PFSK-1 (cell line): ENCODE results near the gene LDB2.

ENCODE experiments used
- SIN3A ChIP-seq: IDR thresholded peaks from 2 replicates; pipeline ENCODE4 v1.6.1; 2012; ENCODE audit warnings: mild to moderate bottlenecking, low read length, moderate library complexity, borderline replicate concordance; ENCODE audit not compliant: insufficient read depth
- TAF1 ChIP-seq: IDR thresholded peaks from 2 replicates; pipeline ENCODE4 v1.6.1; 2012; ENCODE audit warnings: low read length, control low read depth, borderline replicate concordance; ENCODE audit not compliant: insufficient read depth
- TF ChIP-seq, protein P1 (sequence below), 2 experiments: IDR thresholded peaks; 2 replicates each; pipeline versions ENCODE4 v1.6.1 to v1.8.0; 2011 to 2012; ENCODE audit warnings: low read depth in 2 of 2, low read length in 2 of 2, control low read depth in 1 of 2, inconsistent platforms in 1 of 2, mild to moderate bottlenecking in 1 of 2, moderate library complexity in 1 of 2; ENCODE audit not compliant: insufficient read depth in 1 of 2

DNA sequence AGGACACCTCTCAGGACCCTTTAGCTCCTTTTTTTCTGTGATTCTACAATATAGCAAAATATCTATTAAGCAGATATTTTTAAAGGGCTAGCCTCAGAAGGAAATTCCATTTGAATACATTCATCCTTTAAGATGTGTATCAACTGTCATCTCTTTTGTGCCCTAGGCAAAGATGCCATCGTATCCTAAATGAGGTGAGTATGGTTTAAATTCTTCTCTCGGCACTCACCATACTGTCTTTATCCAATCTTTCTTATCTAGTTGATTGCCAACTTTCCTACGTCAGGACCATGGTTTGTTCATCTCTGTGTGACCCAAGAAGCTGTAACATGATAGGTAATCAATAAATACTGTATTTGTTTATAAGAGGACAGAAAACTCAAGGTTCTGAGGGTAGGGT is 176.0 kb downstream of the LDB2 start:
- TF ChIP-seq, protein P1, sequence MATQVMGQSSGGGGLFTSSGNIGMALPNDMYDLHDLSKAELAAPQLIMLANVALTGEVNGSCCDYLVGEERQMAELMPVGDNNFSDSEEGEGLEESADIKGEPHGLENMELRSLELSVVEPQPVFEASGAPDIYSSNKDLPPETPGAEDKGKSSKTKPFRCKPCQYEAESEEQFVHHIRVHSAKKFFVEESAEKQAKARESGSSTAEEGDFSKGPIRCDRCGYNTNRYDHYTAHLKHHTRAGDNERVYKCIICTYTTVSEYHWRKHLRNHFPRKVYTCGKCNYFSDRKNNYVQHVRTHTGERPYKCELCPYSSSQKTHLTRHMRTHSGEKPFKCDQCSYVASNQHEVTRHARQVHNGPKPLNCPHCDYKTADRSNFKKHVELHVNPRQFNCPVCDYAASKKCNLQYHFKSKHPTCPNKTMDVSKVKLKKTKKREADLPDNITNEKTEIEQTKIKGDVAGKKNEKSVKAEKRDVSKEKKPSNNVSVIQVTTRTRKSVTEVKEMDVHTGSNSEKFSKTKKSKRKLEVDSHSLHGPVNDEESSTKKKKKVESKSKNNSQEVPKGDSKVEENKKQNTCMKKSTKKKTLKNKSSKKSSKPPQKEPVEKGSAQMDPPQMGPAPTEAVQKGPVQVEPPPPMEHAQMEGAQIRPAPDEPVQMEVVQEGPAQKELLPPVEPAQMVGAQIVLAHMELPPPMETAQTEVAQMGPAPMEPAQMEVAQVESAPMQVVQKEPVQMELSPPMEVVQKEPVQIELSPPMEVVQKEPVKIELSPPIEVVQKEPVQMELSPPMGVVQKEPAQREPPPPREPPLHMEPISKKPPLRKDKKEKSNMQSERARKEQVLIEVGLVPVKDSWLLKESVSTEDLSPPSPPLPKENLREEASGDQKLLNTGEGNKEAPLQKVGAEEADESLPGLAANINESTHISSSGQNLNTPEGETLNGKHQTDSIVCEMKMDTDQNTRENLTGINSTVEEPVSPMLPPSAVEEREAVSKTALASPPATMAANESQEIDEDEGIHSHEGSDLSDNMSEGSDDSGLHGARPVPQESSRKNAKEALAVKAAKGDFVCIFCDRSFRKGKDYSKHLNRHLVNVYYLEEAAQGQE (IDR thresholded peaks at IDR 0.05; ENCODE audit: insufficient read depth in 1 of 2, low read depth in 2 of 2, low read length in 2 of 2), result no peak
- TF ChIP-seq SIN3A (no peak), TAF1 (no peak)
